GM21737 (cell line): Measurements from ENCODE around the gene MVB12B.

Experiments
- ATAC-seq: cut with Tn5 transposase; IDR thresholded peaks from one replicate; pipeline ENCODE4 v1.9.1; 2021; ENCODE audit warnings: mild to moderate bottlenecking, moderate library complexity; ENCODE audit not compliant: unreplicated experiment

MVB12B gene

GRCh38 chr9:126423142-126423915 lies 96.7 kb downstream of the MVB12B start:
- ATAC-seq: no peak

- no peak for ATAC-seq
Measured at GRCh38 chr9:126423916-126424185, 97.2 kb downstream of the MVB12B start.

GRCh38 chr9:126424511-126424910 lies 97.9 kb downstream of the MVB12B start:
- ATAC-seq: no peak

GRCh38 chr9:126428534-126429175 lies 102.0 kb downstream of the MVB12B start:
- ATAC-seq: no peak

GRCh38 chr9:126429190-126429589 lies 102.6 kb downstream of the MVB12B start:
- ATAC-seq: no peak

GRCh38 chr9:126430124-126430523 lies 103.5 kb downstream of the MVB12B start:
- no peak for ATAC-seq

- ATAC-seq: no peak
Measured at GRCh38 chr9:126431077-126431742, 104.6 kb downstream of the MVB12B start.

GRCh38 chr9:126432659-126433058 lies 106.0 kb downstream of the MVB12B start:
- no peak for ATAC-seq

GRCh38 chr9:126435105-126435504 lies 108.5 kb downstream of the MVB12B start:
- ATAC-seq: no peak

- ATAC-seq: no peak
Measured at GRCh38 chr9:126435626-126436025, 109.0 kb downstream of the MVB12B start.

- ATAC-seq: no peak
Measured at GRCh38 chr9:126436545-126437267, 110.1 kb downstream of the MVB12B start.

GRCh38 chr9:126437268-126437666 lies 110.6 kb downstream of the MVB12B start:
- ATAC-seq: no peak

- ATAC-seq: no peak
Measured at GRCh38 chr9:126437701-126438100, 111.1 kb downstream of the MVB12B start.

GRCh38 chr9:126438741-126439401 lies 112.2 kb downstream of the MVB12B start:
- no peak for ATAC-seq

GRCh38 chr9:126439402-126439765 lies 112.8 kb downstream of the MVB12B start:
- ATAC-seq: no peak

GRCh38 chr9:126439883-126440653 lies 113.4 kb downstream of the MVB12B start:
- no peak for ATAC-seq

- ATAC-seq: no peak
Measured at GRCh38 chr9:126440940-126441339, 114.3 kb downstream of the MVB12B start.

GRCh38 chr9:126442636-126443035 lies 116.0 kb downstream of the MVB12B start:
- ATAC-seq: no peak

- ATAC-seq: no peak
Measured at GRCh38 chr9:126443144-126443543, 116.5 kb downstream of the MVB12B start.

- ATAC-seq: no peak
Measured at GRCh38 chr9:126448136-126448535, 121.5 kb downstream of the MVB12B start.
